Neuronal stem cell (in vitro differentiated cells): Measurements from ENCODE around the gene TTLL1.
"Not testable (repeated sequence)": the region's sequence is repeated elsewhere in the genome, so short reads cannot be mapped to it uniquely, and the experiment has no call there.

Source experiments
- DNase-seq: peaks from one replicate; pipeline ENCODE4 v3.0.0-alpha.2; 2013; ENCODE audit warnings: low spot score
- H2AFZ ChIP-seq: one replicate; pipeline ENCODE4 v1.6.1; 2013; ENCODE audit warnings: mild to moderate bottlenecking, low read length, inconsistent platforms
- H2AK5ac ChIP-seq: 2 replicates; pipeline ENCODE4 v1.6.1; 2013; ENCODE audit warnings: low read depth, mild to moderate bottlenecking, inconsistent platforms, low read length, moderate library complexity, mixed read lengths
- H2BK120ac ChIP-seq: 2 replicates; pipeline ENCODE4 v1.6.1; 2013; ENCODE audit warnings: low read depth, mild to moderate bottlenecking, inconsistent platforms, low read length, moderate library complexity, mixed read lengths
- H2BK12ac ChIP-seq: one replicate; pipeline ENCODE4 v1.6.1; 2013; ENCODE audit warnings: low read length, inconsistent platforms
- H2BK15ac ChIP-seq: 2 replicates; pipeline ENCODE4 v1.6.1; 2013; ENCODE audit warnings: mild to moderate bottlenecking, low read length, inconsistent platforms, mixed read lengths
- H2BK5ac ChIP-seq: one replicate; pipeline ENCODE4 v1.6.1; 2013; ENCODE audit warnings: inconsistent platforms, mild to moderate bottlenecking, low read length, moderate library complexity
- H3K14ac ChIP-seq: one replicate; pipeline ENCODE4 v1.6.1; 2013; ENCODE audit warnings: low read length, inconsistent platforms
- H3K18ac ChIP-seq: 2 replicates; pipeline ENCODE4 v1.6.1; 2013; ENCODE audit warnings: low read length, inconsistent platforms
- H3K23ac ChIP-seq: 2 replicates; pipeline ENCODE4 v1.6.1; 2013; ENCODE audit warnings: low read depth, mild to moderate bottlenecking, mixed read lengths, low read length, inconsistent platforms; ENCODE audit not compliant: poor library complexity
- H3K27ac ChIP-seq: replicated peaks from 3 replicates; pipeline ENCODE4 v1.5.1; 2013; ENCODE audit warnings: low read length, inconsistent platforms
- H3K27me3 ChIP-seq, 3 experiments: 2 replicates each; pipeline ENCODE4 v1.6.1; 2013; ENCODE audit warnings: low read length in 3 of 3, mild to moderate bottlenecking in 2 of 3, inconsistent platforms in 1 of 3, low read depth in 1 of 3, mixed read lengths in 1 of 3, moderate library complexity in 1 of 3; ENCODE audit not compliant: control insufficient read depth in 3 of 3, insufficient read depth in 3 of 3
- H3K36me3 ChIP-seq, 2 donors: replicated peaks in 1 of 2; 2 replicates each; pipeline ENCODE4 v1.6.1; 2013; ENCODE audit warnings: low read length in 2 of 2; ENCODE audit not compliant: control insufficient read depth in 2 of 2, insufficient read depth in 2 of 2
- H3K4ac ChIP-seq: 2 replicates; pipeline ENCODE4 v1.6.1; 2013; ENCODE audit warnings: inconsistent platforms, mild to moderate bottlenecking, low read length, moderate library complexity
- H3K4me1 ChIP-seq, 2 donors: 1 replicate in 1 of 2; 2 replicates in 1 of 2; pipeline ENCODE4 v1.6.1; 2013; ENCODE audit warnings: low read length in 2 of 2, low read depth in 1 of 2; ENCODE audit not compliant: control insufficient read depth in 2 of 2, insufficient read depth in 1 of 2
- H3K4me2 ChIP-seq: one replicate; pipeline ENCODE4 v1.6.1; 2013; ENCODE audit warnings: mild to moderate bottlenecking, low read length, inconsistent platforms; ENCODE audit not compliant: insufficient read depth, poor library complexity, severe bottlenecking
- H3K4me3 ChIP-seq, 2 donors: 2 replicates each; pipeline ENCODE4 v1.5.1; 2013; ENCODE audit warnings: low read length in 2 of 2, mild to moderate bottlenecking in 2 of 2, inconsistent platforms in 1 of 2, moderate library complexity in 1 of 2
- H3K79me1 ChIP-seq: one replicate; pipeline ENCODE4 v1.6.1; 2013; ENCODE audit warnings: low read depth, mild to moderate bottlenecking, inconsistent platforms, low read length, moderate library complexity
- H3K9ac ChIP-seq: one replicate; pipeline ENCODE4 v1.6.1; 2013; ENCODE audit warnings: mild to moderate bottlenecking, low read depth, low read length, inconsistent platforms; ENCODE audit not compliant: poor library complexity
- H3K9me3 ChIP-seq, 2 donors: replicated peaks in 1 of 2; 2 replicates each; pipeline versions ENCODE3 to v1.6.1; 2013; ENCODE audit warnings: low read length in 2 of 2, mild to moderate bottlenecking in 2 of 2, inconsistent platforms in 1 of 2, low read depth in 1 of 2, mixed read lengths in 1 of 2, moderate library complexity in 1 of 2; ENCODE audit not compliant: control insufficient read depth in 2 of 2, insufficient read depth in 1 of 2
- H4K8ac ChIP-seq: one replicate; pipeline ENCODE4 v1.6.1; 2013; ENCODE audit warnings: low read depth, mild to moderate bottlenecking, inconsistent platforms, low read length, moderate library complexity
- H4K91ac ChIP-seq: one replicate; pipeline ENCODE4 v1.6.1; 2013; ENCODE audit warnings: low read length, low read depth, mild to moderate bottlenecking, inconsistent platforms; ENCODE audit not compliant: poor library complexity
- WGBS, 2 donors: extraction: QIAGEN DNeasy Blood & Tissue Kit; methylation state at CpG; one replicate each; pipeline ENCODE4 v1.1.7; 2013; ENCODE audit warnings: missing lambda C conversion rate in 2 of 2, mixed read lengths in 1 of 2; ENCODE audit not compliant: insufficient read length in 2 of 2, insufficient replicate concordance in 1 of 2; ENCODE audit errors: extremely low coverage in 2 of 2; 5-methylcytosine and 5-hydroxymethylcytosine counted together

Gene TTLL1

GRCh38 chr22:43104056-43104625 lies 14.9 kb upstream of the TTLL1 start:
- WGBS, 2 donors, result no CpG with 5 or more reads among the region's 15 CpGs
- not testable (repeated sequence) for H3K27ac ChIP-seq, H2BK5ac ChIP-seq, H3K9me3 ChIP-seq, H2BK120ac ChIP-seq, H3K9ac ChIP-seq, H3K4me2 ChIP-seq, H3K14ac ChIP-seq, H3K79me1 ChIP-seq, H3K23ac ChIP-seq, H4K91ac ChIP-seq, DNase-seq, H2BK15ac ChIP-seq, H3K27me3 ChIP-seq, H3K36me3 ChIP-seq, H3K18ac ChIP-seq, H3K4ac ChIP-seq, H2BK12ac ChIP-seq, H4K8ac ChIP-seq, H2AK5ac ChIP-seq
- Histone ChIP-seq H2AFZ (peak overlapping the region; percentile 83), H3K4me1 (peaks cover 15 to 16% of the 10 kb centered on the region in 2 donors), H3K4me3 (peak overlapping the region in 1 of 2 donors; percentile 36)

DNA sequence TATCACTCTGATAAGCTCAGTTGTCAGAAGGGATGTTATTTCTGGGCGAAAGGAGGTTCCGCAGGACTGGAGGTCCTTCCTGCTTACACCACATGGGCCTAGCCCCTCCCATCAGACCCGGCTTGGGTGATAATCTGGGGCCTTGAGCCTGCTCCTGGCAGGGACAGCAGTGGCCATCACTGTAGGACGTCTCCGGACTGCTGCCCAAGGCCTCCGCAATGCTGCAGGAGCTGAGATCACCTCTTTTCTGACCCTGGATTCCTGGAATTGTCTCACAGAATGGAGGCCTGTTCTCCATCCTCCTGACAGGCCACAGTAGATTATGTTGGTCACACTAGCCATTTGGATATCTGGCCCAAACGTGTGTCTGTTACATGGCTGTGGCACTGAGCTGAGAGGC lies 12.1 kb upstream of the TTLL1 start:
- Histone ChIP-seq H3K27me3 (no peaks in the 10 kb centered on the region), H3K4ac (no peak overlapping the region), H2BK12ac (no peak overlapping the region)

GRCh38 chr22:43100225-43100624 lies 11.0 kb upstream of the TTLL1 start:
- no peak overlapping the region for H4K91ac ChIP-seq
- peaks cover 10 to 12% of the 10 kb centered on the region in 2 donors for H3K9me3 ChIP-seq
- H4K8ac ChIP-seq, result no peak overlapping the region
- H2BK120ac ChIP-seq, result no peak overlapping the region
- H3K4me2 ChIP-seq, result no peak overlapping the region
- no peak overlapping the region for H2AFZ ChIP-seq
- H3K9ac ChIP-seq, result no peak overlapping the region
- H2AK5ac ChIP-seq, result no peak overlapping the region
- H3K4ac ChIP-seq, result no peak overlapping the region
- H3K36me3 ChIP-seq, result no peaks in the 10 kb centered on the region
- DNase-seq, result no peak
- H3K23ac ChIP-seq, result no peak overlapping the region
- H3K27me3 ChIP-seq, result no peaks in the 10 kb centered on the region
- H2BK12ac ChIP-seq, result no peak overlapping the region
- H2BK15ac ChIP-seq, result no peak overlapping the region
- no CpG with 5 or more reads among the region's 5 CpGs for WGBS, 2 donors
- H3K79me1 ChIP-seq, result peaks cover 2% of the 10 kb centered on the region
- no peak overlapping the region for H3K14ac ChIP-seq
- H3K27ac ChIP-seq, result no peak overlapping the region
- peaks cover 16% of the 10 kb centered on the region in 2 donors for H3K4me1 ChIP-seq
- H2BK5ac ChIP-seq, result no peak overlapping the region
- no peak overlapping the region for H3K4me3 ChIP-seq
- no peak overlapping the region for H3K18ac ChIP-seq

More for the DNA sequence above, 12.1 kb upstream of the TTLL1 start:
- Histone ChIP-seq H3K4me2 (no peak overlapping the region), H3K4me1 (peaks cover 14 to 16% of the 10 kb centered on the region in 2 donors), H3K36me3 (no peaks in the 10 kb centered on the region), H3K27ac (no peak overlapping the region), H2AK5ac (no peak overlapping the region), H3K9ac (peak overlapping the region; percentile 70), H2AFZ (peak overlapping the region; percentile 72), H2BK120ac (no peak overlapping the region), H3K14ac (no peak overlapping the region), H2BK15ac (no peak overlapping the region), H3K23ac (no peak overlapping the region), H4K8ac (no peak overlapping the region), H2BK5ac (no peak overlapping the region), H3K18ac (peak overlapping the region; percentile 27), H3K4me3 (no peak overlapping the region), H3K79me1 (no peaks in the 10 kb centered on the region), H3K9me3 (peaks cover 7 to 10% of the 10 kb centered on the region in 2 donors), H4K91ac (no peak overlapping the region)
- no peak for DNase-seq
- no CpG with 5 or more reads among the region's 7 CpGs for WGBS, 2 donors

DNA sequence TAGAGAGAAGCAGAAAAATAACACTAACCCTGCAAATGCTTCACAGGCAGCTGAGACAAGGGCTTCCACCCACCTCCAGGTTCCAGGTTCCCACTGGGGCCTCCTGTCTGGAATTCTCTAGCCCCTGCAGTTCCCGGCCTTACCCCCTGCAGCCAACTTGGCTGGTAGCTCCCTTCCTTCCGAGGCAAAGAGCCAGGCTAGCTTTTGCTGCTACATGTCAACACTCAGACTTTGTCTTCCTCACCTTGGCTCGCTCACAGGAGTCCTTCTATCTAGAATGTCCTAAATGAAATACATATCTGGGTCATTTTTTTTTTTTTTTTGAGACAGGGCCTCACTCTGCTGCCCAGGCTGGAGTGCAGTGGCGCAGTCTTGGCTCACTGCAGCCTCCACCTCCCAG lies 9.9 kb upstream of the TTLL1 start:
- Histone ChIP-seq H3K9ac (no peak overlapping the region), H3K27ac (no peak overlapping the region), H2BK12ac (no peak overlapping the region), H3K27me3 (no peaks in the 10 kb centered on the region), H4K8ac (no peak overlapping the region), H3K18ac (no peak overlapping the region), H2AK5ac (no peak overlapping the region), H3K4me1 (peaks cover 12 to 14% of the 10 kb centered on the region in 2 donors), H3K79me1 (peaks cover 2% of the 10 kb centered on the region), H2AFZ (no peak overlapping the region), H2BK5ac (no peak overlapping the region), H4K91ac (no peak overlapping the region), H3K14ac (no peak overlapping the region), H2BK120ac (no peak overlapping the region), H2BK15ac (no peak overlapping the region), H3K36me3 (no peaks in the 10 kb centered on the region), H3K23ac (no peak overlapping the region), H3K4me2 (no peak overlapping the region), H3K4me3 (no peak overlapping the region), H3K4ac (no peak overlapping the region), H3K9me3 (peaks cover 10 to 12% of the 10 kb centered on the region in 2 donors)
- WGBS, 2 donors, result no CpG with 5 or more reads among the region's 4 CpGs
- DNase-seq, result no peak
